Panc1 (cell line): ENCODE measurements around the gene TAF5. TPM values are rescaled to one million over a fixed set of nuclear protein-coding genes. Genes with fewer than 3 reads are reported as not detected.

ENCODE experiments used
- ATAC-seq: fragments of 200-7000 bp; cut with Tn5 transposase; 2 replicates; pipeline ENCODE4 v1.9.1; 2020; ENCODE audit warnings: mild to moderate bottlenecking, moderate library complexity
- BruUV-seq: library from RNA; stranded (reverse); fragments of 400-500 nt; replicated peaks from 2 replicates; lab custom pipeline; 2021; lab: Mats Ljungman, UMichigan
- CTCF ChIA-PET: fragments of 300-600 bp; sonication (Branson Sonifier 250); formaldehyde crosslinking; loops from one replicate; lab custom pipeline; 2022; ENCODE audit warnings: antibody characterized with exemption; lab: Charles Lee
- POLR2A ChIA-PET: fragments of 300-600 bp; sonication (Branson Sonifier 250); formaldehyde crosslinking; loops from one replicate; lab custom pipeline; 2022; ENCODE audit warnings: antibody characterized with exemption; lab: Charles Lee
- DNase-seq: peaks from one replicate; pipeline ENCODE4 v3.0.0-alpha.2; 2010; ENCODE audit warnings: low read depth, low spot score
- H3K27ac ChIP-seq: 2 replicates; pipeline ENCODE4 v1.5.1; 2011; ENCODE audit warnings: mild to moderate bottlenecking, low read length, inconsistent platforms
- H3K27me3 ChIP-seq: fragments of 200-500 bp; sonication (Bioruptor generic); 2 replicates; pipeline ENCODE4 v1.6.0; 2014; ENCODE audit warnings: low read length, inconsistent platforms; ENCODE audit not compliant: control insufficient read depth, insufficient read depth
- H3K36me3 ChIP-seq: fragments of 200-500 bp; sonication (Bioruptor generic); 2 replicates; pipeline ENCODE4 v1.5.1; 2014; ENCODE audit warnings: inconsistent platforms, mild to moderate bottlenecking, low read length, moderate library complexity; ENCODE audit not compliant: control insufficient read depth, insufficient read depth
- H3K4me1 ChIP-seq: 2 replicates; pipeline ENCODE4 v1.5.1; 2011; ENCODE audit warnings: inconsistent platforms, mild to moderate bottlenecking, low read length, moderate library complexity; ENCODE audit not compliant: control insufficient read depth, insufficient read depth
- H3K4me3 ChIP-seq, 2 experiments: 2 replicates each; pipeline ENCODE4 v1.5.1; 2011 to 2012; ENCODE audit warnings: low read depth in 2 of 2, low read length in 2 of 2, mild to moderate bottlenecking in 2 of 2, inconsistent platforms in 1 of 2, moderate library complexity in 1 of 2
- H3K9me3 ChIP-seq: fragments of 200-500 bp; sonication (Bioruptor generic); 2 replicates; pipeline ENCODE4 v1.5.1; 2014; ENCODE audit warnings: low read depth, mild to moderate bottlenecking, inconsistent platforms, low read length, moderate library complexity; ENCODE audit not compliant: control insufficient read depth, insufficient read depth
- POLR2AphosphoS5 ChIP-seq: IDR thresholded peaks from 2 replicates; pipeline ENCODE4 v1.6.1; 2012; ENCODE audit warnings: mild to moderate bottlenecking, low read depth, low read length, moderate library complexity
- SIN3A ChIP-seq: IDR thresholded peaks from 2 replicates; pipeline ENCODE4 v1.6.1; 2012; ENCODE audit warnings: low read depth, mild to moderate bottlenecking, low read length, moderate library complexity, borderline replicate concordance; ENCODE audit not compliant: insufficient read depth
- TCF7L2 ChIP-seq: IDR thresholded peaks from 2 replicates; pipeline ENCODE4 v1.6.1; 2011; ENCODE audit warnings: mild to moderate bottlenecking, low read depth, low read length, inconsistent platforms
- in situ Hi-C: cut with HindIII; loops from 2 replicates; pipeline ENCODE4 v1.10.0; 2016; ENCODE audit warnings: low sequenced_read_pairs, low pct_unique_long_range_greater_than_20kb
- intact Hi-C: fragments of 100-400 bp; cut with micrococcal nuclease; formaldehyde crosslinking; loops from one replicate; pipeline ENCODE4 v1.10.0; 2022; ENCODE audit not compliant: unreplicated experiment
- total RNA-seq: library from RNA; stranded (reverse); gene quantifications from one replicate; pipeline ENCODE4 v1.2.1, GENCODE V29; 2021; ENCODE audit not compliant: unreplicated experiment
- TF ChIP-seq, protein P1 (sequence below), 2 experiments: IDR thresholded peaks; 2 replicates each; pipeline ENCODE4 v1.6.1; 2011 to 2012; ENCODE audit warnings: low read depth in 2 of 2, control low read depth in 1 of 2, low read length in 1 of 2, mild to moderate bottlenecking in 1 of 2, moderate library complexity in 1 of 2; ENCODE audit not compliant: insufficient read depth in 1 of 2
- TF ChIP-seq, protein P2 (sequence below): fragments of 450-650 bp; IDR thresholded peaks from 2 replicates; pipeline ENCODE4 v1.5.1; 2017; ENCODE audit warnings: mild to moderate bottlenecking

The TAF5 gene
- total RNA-seq, 1 experiment from 2014 or later: 6.0 TPM

DNA sequence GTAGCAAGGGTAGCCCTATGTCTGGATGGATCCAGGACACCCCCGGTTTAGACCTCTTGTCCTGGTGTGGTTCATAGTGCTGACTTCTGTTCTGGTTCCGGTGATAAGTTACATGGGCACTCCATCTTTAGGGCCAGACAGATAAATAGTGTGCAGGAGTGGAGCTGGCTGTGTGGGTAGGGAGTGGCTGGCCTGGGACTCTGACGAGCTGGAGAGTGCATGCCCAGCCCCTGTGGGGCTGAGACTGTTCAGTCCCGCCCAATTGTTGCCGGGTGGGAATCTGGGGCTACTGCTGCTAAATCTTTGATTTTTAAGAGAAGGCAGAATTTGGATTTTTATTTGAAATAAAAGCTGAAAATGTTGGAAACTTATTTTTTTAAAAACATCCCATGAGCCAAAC, 56.0 kb downstream of the TAF5 start:
- H3K9me3 ChIP-seq: no peaks in the 10 kb centered on the region
- DNase-seq: no peak
- H3K27me3 ChIP-seq: no peaks in the 10 kb centered on the region
- intact Hi-C loops (no loop called here), in situ Hi-C loops (no loop called here)
- H3K4me3 ChIP-seq: no peak overlapping the region
- H3K36me3 ChIP-seq: peaks cover 66% of the 10 kb centered on the region
- ChIA-PET POLR2A (no interaction called here), CTCF (no interaction called here)
- no TSS peak for BruUV-seq
- ATAC-seq: no peak
- no peak overlapping the region for H3K27ac ChIP-seq
- no peaks in the 10 kb centered on the region for H3K4me1 ChIP-seq
- TF ChIP-seq POLR2AphosphoS5 (no peak), TCF7L2 (no peak), SIN3A (no peak)
- TF ChIP-seq, protein P1, sequence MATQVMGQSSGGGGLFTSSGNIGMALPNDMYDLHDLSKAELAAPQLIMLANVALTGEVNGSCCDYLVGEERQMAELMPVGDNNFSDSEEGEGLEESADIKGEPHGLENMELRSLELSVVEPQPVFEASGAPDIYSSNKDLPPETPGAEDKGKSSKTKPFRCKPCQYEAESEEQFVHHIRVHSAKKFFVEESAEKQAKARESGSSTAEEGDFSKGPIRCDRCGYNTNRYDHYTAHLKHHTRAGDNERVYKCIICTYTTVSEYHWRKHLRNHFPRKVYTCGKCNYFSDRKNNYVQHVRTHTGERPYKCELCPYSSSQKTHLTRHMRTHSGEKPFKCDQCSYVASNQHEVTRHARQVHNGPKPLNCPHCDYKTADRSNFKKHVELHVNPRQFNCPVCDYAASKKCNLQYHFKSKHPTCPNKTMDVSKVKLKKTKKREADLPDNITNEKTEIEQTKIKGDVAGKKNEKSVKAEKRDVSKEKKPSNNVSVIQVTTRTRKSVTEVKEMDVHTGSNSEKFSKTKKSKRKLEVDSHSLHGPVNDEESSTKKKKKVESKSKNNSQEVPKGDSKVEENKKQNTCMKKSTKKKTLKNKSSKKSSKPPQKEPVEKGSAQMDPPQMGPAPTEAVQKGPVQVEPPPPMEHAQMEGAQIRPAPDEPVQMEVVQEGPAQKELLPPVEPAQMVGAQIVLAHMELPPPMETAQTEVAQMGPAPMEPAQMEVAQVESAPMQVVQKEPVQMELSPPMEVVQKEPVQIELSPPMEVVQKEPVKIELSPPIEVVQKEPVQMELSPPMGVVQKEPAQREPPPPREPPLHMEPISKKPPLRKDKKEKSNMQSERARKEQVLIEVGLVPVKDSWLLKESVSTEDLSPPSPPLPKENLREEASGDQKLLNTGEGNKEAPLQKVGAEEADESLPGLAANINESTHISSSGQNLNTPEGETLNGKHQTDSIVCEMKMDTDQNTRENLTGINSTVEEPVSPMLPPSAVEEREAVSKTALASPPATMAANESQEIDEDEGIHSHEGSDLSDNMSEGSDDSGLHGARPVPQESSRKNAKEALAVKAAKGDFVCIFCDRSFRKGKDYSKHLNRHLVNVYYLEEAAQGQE (IDR thresholded peaks at IDR 0.05; ENCODE audit: insufficient read depth in 1 of 2, low read depth in 2 of 2, low read length in 1 of 2): no peak
- TF ChIP-seq, protein P2, sequence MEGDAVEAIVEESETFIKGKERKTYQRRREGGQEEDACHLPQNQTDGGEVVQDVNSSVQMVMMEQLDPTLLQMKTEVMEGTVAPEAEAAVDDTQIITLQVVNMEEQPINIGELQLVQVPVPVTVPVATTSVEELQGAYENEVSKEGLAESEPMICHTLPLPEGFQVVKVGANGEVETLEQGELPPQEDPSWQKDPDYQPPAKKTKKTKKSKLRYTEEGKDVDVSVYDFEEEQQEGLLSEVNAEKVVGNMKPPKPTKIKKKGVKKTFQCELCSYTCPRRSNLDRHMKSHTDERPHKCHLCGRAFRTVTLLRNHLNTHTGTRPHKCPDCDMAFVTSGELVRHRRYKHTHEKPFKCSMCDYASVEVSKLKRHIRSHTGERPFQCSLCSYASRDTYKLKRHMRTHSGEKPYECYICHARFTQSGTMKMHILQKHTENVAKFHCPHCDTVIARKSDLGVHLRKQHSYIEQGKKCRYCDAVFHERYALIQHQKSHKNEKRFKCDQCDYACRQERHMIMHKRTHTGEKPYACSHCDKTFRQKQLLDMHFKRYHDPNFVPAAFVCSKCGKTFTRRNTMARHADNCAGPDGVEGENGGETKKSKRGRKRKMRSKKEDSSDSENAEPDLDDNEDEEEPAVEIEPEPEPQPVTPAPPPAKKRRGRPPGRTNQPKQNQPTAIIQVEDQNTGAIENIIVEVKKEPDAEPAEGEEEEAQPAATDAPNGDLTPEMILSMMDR: no peak

DNA sequence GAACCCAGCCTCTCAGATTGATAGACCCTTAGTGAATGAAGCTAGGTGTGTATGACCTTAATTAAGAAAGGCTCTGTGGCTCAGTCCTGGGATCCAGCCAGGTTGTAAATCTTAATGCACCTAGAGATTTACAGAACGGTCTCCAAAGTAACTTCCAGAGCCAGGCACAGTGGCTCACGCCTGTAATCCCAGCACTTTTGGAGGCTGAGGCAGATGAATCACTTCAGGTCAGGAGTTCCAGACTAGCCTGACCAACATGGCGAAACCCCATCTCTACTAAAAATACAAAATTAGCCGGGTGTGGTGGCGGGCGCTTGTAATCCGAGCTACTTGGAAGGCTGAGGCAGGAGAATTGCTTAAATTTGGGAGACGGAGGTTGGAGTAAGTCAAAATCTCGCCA, 60.1 kb downstream of the TAF5 start:
- no TSS peak for BruUV-seq
- ChIA-PET POLR2A (no interaction called here), CTCF (no interaction called here)
- H3K27ac ChIP-seq: no peak overlapping the region
- H3K4me1 ChIP-seq: no peaks in the 10 kb centered on the region
- DNase-seq (no peak), ATAC-seq (no peak)
- H3K9me3 ChIP-seq: no peaks in the 10 kb centered on the region
- H3K4me3 ChIP-seq: no peak overlapping the region
- in situ Hi-C loops: no loop called here
- peaks cover 62% of the 10 kb centered on the region for H3K36me3 ChIP-seq
- intact Hi-C loops: no loop called here
- no peaks in the 10 kb centered on the region for H3K27me3 ChIP-seq
- TF ChIP-seq POLR2AphosphoS5 (no peak), SIN3A (no peak)
- TF ChIP-seq, protein P2: no peak
